Ovary (tissue), 9 donors: ENCODE results near the gene KRT2. TPM values are rescaled to one million over a fixed set of nuclear protein-coding genes. Genes with fewer than 3 reads are reported as not detected.

Experiments
- DNase-seq, 5 donors: peaks; one replicate each; pipeline ENCODE4 v3.0.0-alpha.2; 2019 to 2020
- H3K27ac ChIP-seq, 2 donors: fragments of 200-600 bp; one replicate each; pipeline versions ENCODE4 v1.5.1 to v1.8.0; 2019 to 2022
- H3K27me3 ChIP-seq: fragments of 200-600 bp; one replicate; pipeline ENCODE4 v1.8.0; 2022
- H3K36me3 ChIP-seq: fragments of 200-600 bp; sonication (generic); one replicate; pipeline ENCODE4 v1.5.1; 2019
- H3K4me1 ChIP-seq: one replicate; pipeline ENCODE4 v1.8.1; 2013; ENCODE audit warnings: mild to moderate bottlenecking, moderate library complexity; ENCODE audit not compliant: insufficient read depth
- H3K4me3 ChIP-seq: fragments of 200-600 bp; sonication (generic); one replicate; pipeline ENCODE4 v1.5.1; 2017
- H3K9me3 ChIP-seq, 2 donors: fragments of 200-600 bp in 1 of 2; sonication (generic) in 1 of 2; one replicate each; pipeline versions ENCODE4 v1.5.1 to v1.8.1; 2013 to 2019; ENCODE audit warnings: mild to moderate bottlenecking in 1 of 2, moderate library complexity in 1 of 2
- CTCF ChIP-seq, 3 donors: fragments of 450-650 bp in 2 of 3; fragments of 200-600 bp in 1 of 3; IDR thresholded peaks; one replicate each; pipeline versions ENCODE4 v1.5.1 to v1.8.0; 2016 to 2022; ENCODE audit warnings: antibody characterized with exemption in 3 of 3, mild to moderate bottlenecking in 1 of 3
- EP300 ChIP-seq: sonication (generic); formaldehyde crosslinking; IDR thresholded peaks from one replicate; pipeline ENCODE4 v1.6.1; 2017; ENCODE audit warnings: antibody characterized with exemption
- POLR2A ChIP-seq: fragments of 450-650 bp; IDR thresholded peaks from one replicate; pipeline ENCODE4 v1.6.1; 2017; ENCODE audit warnings: antibody characterized with exemption, mild to moderate bottlenecking, moderate library complexity
- WGBS, 3 donors: extraction: QIAGEN DNeasy Blood & Tissue Kit in 1 of 3; methylation state at CpG; one replicate each; pipeline versions ENCODE4 v1.1.5 to v1.1.7; 2013 to 2017; 5-methylcytosine and 5-hydroxymethylcytosine counted together
- intact Hi-C, 4 donors: fragments of 100-400 bp; cut with DNase I; formaldehyde crosslinking; loops; one replicate each; pipeline versions ENCODE4 v1.11.0 to v1.15.1; 2022 to 2023
- polyA plus RNA-seq, 2 donors: library from polyadenylated mRNA; stranded (reverse); fragments of 200-250 nt in 1 of 2; fragments of 350-450 nt in 1 of 2; fragmentation: Illumina TruSeq in 1 of 2; extraction: RNeasy Lipid Tissue Mini Kit (QIAGEN cat#74804) in 1 of 2; gene quantifications; one replicate each; pipeline ENCODE4 v1.2.3, GENCODE V29; 2013 to 2014
- total RNA-seq, 7 donors: library from RNA; depleted of rRNA in 2 of 7; stranded (reverse); fragments of >200 nt in 2 of 7; fragmentation: NEBNext Ultra II Directional in 3 of 7; extraction: Animal tissue kit (Norgen Biotek cat#: 25700) in 3 of 7; gene quantifications; one replicate each; pipeline versions ENCODE4 v1.1.0 to v1.2.4, GENCODE V29; 2016 to 2023
- donor health status: DM: no; HTN: no; CAD: no; lungs with moderate emphysema.
- donor health status: DM: no; HTN: no; CAD: no.
- donor health status: Bipolar disorder and iron deficiency.
- donor health status: DM: yes; HTN: yes; CAD: no.
- donor health status: DM: no; HTN: no; CAD: no.
- donor health status: DM: yes; HTN: yes; CAD: no.

KRT2 gene
- total and polyA plus RNA-seq, 9 donors: not detected

DNA sequence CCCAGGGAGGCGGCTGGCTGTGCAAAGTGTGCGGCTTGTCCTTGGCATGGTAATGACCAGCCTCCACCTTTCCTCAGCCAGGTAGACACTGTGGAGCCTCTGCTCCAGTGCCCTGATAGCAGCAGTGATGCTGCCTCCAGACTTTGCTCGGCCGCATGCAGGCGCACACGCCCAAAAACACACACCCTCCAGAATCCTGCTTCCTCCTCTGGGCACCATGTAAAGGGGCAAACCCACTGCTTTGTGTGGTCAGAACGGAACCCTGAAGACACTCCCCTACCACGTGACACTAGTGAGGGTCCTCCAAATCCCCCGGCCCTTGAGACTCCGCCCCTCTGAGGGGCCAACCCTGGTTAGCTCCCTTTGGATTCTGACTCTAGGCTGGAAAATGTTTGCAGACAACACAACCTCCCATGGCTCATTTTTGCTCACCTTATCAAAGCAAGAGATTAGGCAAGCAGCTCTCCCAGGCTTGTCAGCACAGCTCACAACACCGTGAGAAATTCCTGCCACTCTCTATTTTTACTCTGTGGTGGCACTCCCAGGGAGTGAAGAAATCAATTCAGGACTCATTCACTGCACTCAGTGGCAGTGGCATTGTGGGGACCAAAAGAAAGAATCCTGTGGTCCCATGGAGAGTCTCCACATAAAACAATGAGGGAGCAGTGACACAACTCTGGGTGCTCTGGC is 46.8 kb upstream of the KRT2 start:
- no peaks in the 10 kb centered on the region for H3K27me3 ChIP-seq

DNA sequence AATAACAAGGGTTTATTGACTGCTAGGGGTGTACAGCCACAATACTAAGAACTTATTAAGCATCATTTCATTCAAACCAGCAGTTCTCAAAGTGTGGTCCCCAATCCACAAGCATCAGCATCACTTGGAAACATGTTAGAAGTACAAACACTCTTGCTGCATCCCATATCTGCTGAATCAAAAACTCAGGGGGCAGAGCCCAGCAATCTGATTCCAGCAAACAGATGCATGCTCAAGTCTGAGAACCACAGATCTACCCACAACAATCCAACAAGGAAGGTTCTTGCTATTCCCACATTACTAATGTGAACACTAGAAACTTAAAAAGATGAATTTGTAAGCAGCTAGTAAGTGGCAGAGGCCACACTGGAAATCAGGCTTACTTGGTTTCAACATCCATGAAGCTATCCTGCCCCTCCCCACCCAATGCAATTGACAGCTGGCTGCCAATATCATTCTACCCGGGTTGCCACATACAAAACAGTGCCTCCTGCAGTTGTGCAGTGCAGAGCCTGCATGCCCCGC is 45.1 kb upstream of the KRT2 start:
- DNase-seq: no peak
- no peaks in the 10 kb centered on the region for H3K27me3 ChIP-seq
- intact Hi-C loops: no loop called here
- H3K9me3 ChIP-seq: no peaks in the 10 kb centered on the region
- WGBS, 3 donors: 27 to 52% (median 48%) methylated on average over 1 to 2 of the region's 2 CpGs
- no peaks in the 10 kb centered on the region for H3K4me1 ChIP-seq
- TF ChIP-seq POLR2A (no peak), CTCF (IDR thresholded peaks at IDR 0.05) (no peak), EP300 (no peak)
- no peak overlapping the region for H3K27ac ChIP-seq
- no peak overlapping the region for H3K4me3 ChIP-seq
- no peaks in the 10 kb centered on the region for H3K36me3 ChIP-seq

More for the DNA sequence above, 46.8 kb upstream of the KRT2 start:
- Histone ChIP-seq H3K4me1 (no peaks in the 10 kb centered on the region), H3K36me3 (no peaks in the 10 kb centered on the region), H3K9me3 (no peaks in the 10 kb centered on the region), H3K4me3 (no peak overlapping the region), H3K27ac (no peak overlapping the region)
- intact Hi-C loops: no loop called here
- DNase-seq: no peak
- TF ChIP-seq EP300 (no peak), CTCF (IDR thresholded peaks at IDR 0.05) (no peak), POLR2A (no peak)
- 41 to 49% (median 44%) methylated on average over 11 of the region's 11 CpGs for WGBS, 3 donors

GRCh38 chr12:52696588-52696987 is 44.6 kb upstream of the KRT2 start:
- Histone ChIP-seq H3K27me3 (no peaks in the 10 kb centered on the region), H3K27ac (no peak overlapping the region), H3K36me3 (no peaks in the 10 kb centered on the region), H3K4me1 (no peaks in the 10 kb centered on the region), H3K4me3 (no peak overlapping the region), H3K9me3 (no peaks in the 10 kb centered on the region)
- WGBS, 3 donors: 48 to 56% (median 55%) methylated on average over 3 of the region's 3 CpGs
- TF ChIP-seq EP300 (no peak), POLR2A (no peak), CTCF (IDR thresholded peaks at IDR 0.05) (no peak)
- intact Hi-C loops: no loop called here
- no peak for DNase-seq

DNA sequence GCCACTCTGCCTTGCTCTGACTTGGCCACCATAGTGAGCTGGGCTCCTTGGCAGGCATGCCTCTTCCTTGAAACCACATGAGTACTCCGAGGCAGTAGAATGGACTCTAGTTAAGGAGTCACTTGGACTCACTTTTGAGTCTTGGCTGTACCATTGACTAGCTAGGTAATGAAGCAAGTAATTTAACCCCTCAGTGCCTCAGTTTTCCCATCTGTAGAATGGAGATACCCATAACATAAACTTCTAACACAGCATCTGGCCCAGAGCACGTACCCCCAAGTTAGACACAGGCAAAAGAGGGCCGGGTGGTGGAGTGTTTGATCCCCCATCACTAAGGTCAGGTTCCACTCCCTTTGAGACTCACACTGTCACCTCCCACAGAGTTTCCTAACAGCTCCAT is 43.0 kb upstream of the KRT2 start:
- no peak overlapping the region for H3K27ac ChIP-seq
- H3K27me3 ChIP-seq: no peaks in the 10 kb centered on the region
- H3K4me3 ChIP-seq: no peak overlapping the region
- intact Hi-C loops: no loop called here
- H3K36me3 ChIP-seq: no peaks in the 10 kb centered on the region
- no peak for TF ChIP-seq CTCF (IDR thresholded peaks at IDR 0.05)
- no peak for TF ChIP-seq POLR2A
- TF ChIP-seq EP300: no peak
- H3K4me1 ChIP-seq: no peaks in the 10 kb centered on the region
- WGBS, 3 donors: 70 to 85% (median 79%) methylated on average over 3 of the region's 3 CpGs
- no peaks in the 10 kb centered on the region for H3K9me3 ChIP-seq
- DNase-seq: no peak
